Upper lobe of right lung (tissue), 1 donor: ENCODE data around the gene TIMM22. TPM values are rescaled to one million over a fixed set of nuclear protein-coding genes. Genes with fewer than 3 reads are reported as not detected.

Source experiments
- ATAC-seq: fragments of 200-7000 bp; cut with Tn5 transposase; one replicate; pipeline ENCODE4 v1.9.1; 2020; ENCODE audit warnings: mild to moderate bottlenecking, moderate library complexity
- DNase-seq: peaks from one replicate; pipeline ENCODE4 v3.0.0-alpha.2; 2020
- H3K27ac ChIP-seq: fragments of 200-600 bp; one replicate; pipeline ENCODE4 v1.8.0; 2022
- H3K27me3 ChIP-seq: fragments of 200-600 bp; one replicate; pipeline ENCODE4 v1.8.0; 2022; ENCODE audit warnings: mild to moderate bottlenecking
- H3K36me3 ChIP-seq: fragments of 200-600 bp; one replicate; pipeline ENCODE4 v1.8.0; 2022
- H3K4me1 ChIP-seq: fragments of 200-600 bp; one replicate; pipeline ENCODE4 v1.8.0; 2022
- H3K4me3 ChIP-seq: fragments of 200-600 bp; one replicate; pipeline ENCODE4 v1.8.0; 2022; ENCODE audit warnings: mild to moderate bottlenecking
- H3K9me3 ChIP-seq: fragments of 200-600 bp; one replicate; pipeline ENCODE4 v1.8.0; 2022
- CTCF ChIP-seq: fragments of 200-600 bp; IDR thresholded peaks from one replicate; pipeline ENCODE4 v1.8.0; 2022; ENCODE audit warnings: antibody characterized with exemption
- intact Hi-C: fragments of 100-400 bp; cut with DNase I; formaldehyde crosslinking; loops from one replicate; pipeline ENCODE4 v1.11.0; 2022
- total RNA-seq: library from RNA; stranded (reverse); fragmentation: NEBNext Ultra II Directional; extraction: Animal tissue kit (Norgen Biotek cat#: 25700); gene quantifications from one replicate; pipeline ENCODE4 v1.2.1, GENCODE V29; 2021
- donor health status: DM: no; HTN: yes; CAD: no; lungs with severe emphysema.

The TIMM22 gene
- total RNA-seq, 1 donor from 2014 or later: 10.7 TPM

DNA sequence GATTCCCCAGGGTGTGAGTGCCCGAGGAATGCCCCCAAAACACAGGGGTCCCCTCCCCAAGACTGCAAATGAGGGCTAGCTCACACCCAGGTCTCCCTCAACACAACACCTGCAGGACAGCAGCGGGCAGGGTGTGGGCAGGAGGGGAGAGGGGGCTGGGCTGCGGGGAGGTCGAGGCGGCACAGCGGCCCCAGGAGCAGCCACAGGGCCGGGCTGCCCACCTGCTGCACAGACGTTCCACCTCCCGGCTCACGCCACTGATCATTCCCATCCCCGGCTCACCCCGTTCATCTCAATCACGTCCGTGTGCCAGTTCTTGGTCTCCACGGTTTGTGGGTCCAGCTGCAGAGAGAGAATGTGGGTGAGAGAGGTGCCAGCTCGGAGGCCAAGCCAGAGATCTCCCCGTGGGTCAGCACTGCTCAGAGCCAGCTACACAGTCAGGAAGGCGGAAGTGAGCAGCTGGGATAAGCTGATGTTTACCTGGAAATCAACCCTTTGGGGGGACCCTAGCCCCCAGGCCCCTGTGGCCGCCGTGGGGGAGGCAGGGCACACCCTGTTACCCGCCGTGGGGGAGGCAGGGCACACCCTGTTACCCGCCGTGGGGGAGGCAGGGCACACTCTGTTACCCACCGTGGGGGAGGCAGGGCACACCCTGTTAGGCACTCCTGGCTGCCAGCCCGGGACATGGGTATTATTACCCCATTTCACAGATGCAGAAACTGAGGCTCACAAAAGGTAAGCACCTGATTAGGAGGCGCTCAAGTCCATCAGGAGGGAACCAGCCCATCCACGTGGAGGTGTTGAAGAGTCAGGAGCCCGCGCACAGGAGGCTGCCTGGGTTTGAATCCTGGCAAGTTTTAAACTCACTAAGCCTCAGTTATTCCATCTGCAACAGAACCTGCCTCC is 16.1 kb downstream of the TIMM22 start:
- peaks cover 48% of the 10 kb centered on the region for H3K36me3 ChIP-seq

GRCh38 chr17:1013729-1014090 is 16.8 kb downstream of the TIMM22 start:
- intact Hi-C loops: no loop called here

More for the DNA sequence above, 16.1 kb downstream of the TIMM22 start:
- intact Hi-C loops: no loop called here
- no peak overlapping the region for H3K27ac ChIP-seq
- ATAC-seq: no peak
- H3K4me3 ChIP-seq: no peak overlapping the region
- H3K9me3 ChIP-seq: no peaks in the 10 kb centered on the region
- DNase-seq: no peak
- TF ChIP-seq CTCF: no peak
- H3K4me1 ChIP-seq: no peaks in the 10 kb centered on the region
- no peaks in the 10 kb centered on the region for H3K27me3 ChIP-seq

DNA sequence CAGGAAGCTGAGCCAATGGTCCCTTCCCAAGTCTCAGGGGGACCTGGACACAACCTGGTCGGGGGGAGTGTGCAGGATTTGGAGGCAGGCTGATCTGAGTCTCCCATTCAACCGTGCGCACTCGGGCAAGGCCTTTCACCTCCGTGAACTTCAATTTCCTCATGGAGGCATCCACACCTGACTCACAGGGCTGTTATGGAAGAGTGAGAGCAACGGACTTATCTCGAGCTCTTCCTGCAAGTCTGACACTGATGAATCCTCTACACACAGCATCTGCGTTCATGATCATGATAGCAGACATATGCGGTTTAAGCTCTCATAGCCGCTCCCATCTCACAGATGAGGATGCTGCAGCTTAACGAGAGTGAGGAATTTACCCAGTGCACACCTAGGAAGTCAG is 21.6 kb downstream of the TIMM22 start:
- ATAC-seq (no peak), DNase-seq (no peak)
- Histone ChIP-seq H3K9me3 (no peaks in the 10 kb centered on the region), H3K27ac (no peak overlapping the region), H3K27me3 (no peaks in the 10 kb centered on the region), H3K4me1 (no peaks in the 10 kb centered on the region), H3K4me3 (no peak overlapping the region), H3K36me3 (no peaks in the 10 kb centered on the region)
- no peak for TF ChIP-seq CTCF
- intact Hi-C loops: no loop called here

More at GRCh38 chr17:1013729-1014090, 16.8 kb downstream of the TIMM22 start:
- Histone ChIP-seq H3K9me3 (no peaks in the 10 kb centered on the region), H3K4me3 (no peak overlapping the region), H3K4me1 (no peaks in the 10 kb centered on the region), H3K27me3 (no peaks in the 10 kb centered on the region), H3K27ac (no peak overlapping the region), H3K36me3 (peaks cover 42% of the 10 kb centered on the region)
- no peak for TF ChIP-seq CTCF
- DNase-seq (no peak), ATAC-seq (no peak)

GRCh38 chr17:1019451-1019850 is 22.5 kb downstream of the TIMM22 start:
- no peak for TF ChIP-seq CTCF
- H3K4me3 ChIP-seq: no peak overlapping the region
- H3K27me3 ChIP-seq: no peaks in the 10 kb centered on the region
- intact Hi-C loops: no loop called here
- no peak overlapping the region for H3K27ac ChIP-seq
- no peaks in the 10 kb centered on the region for H3K9me3 ChIP-seq
- H3K36me3 ChIP-seq: no peaks in the 10 kb centered on the region
- no peaks in the 10 kb centered on the region for H3K4me1 ChIP-seq
- DNase-seq (no peak), ATAC-seq (no peak)

- intact Hi-C loops: no loop called here
- DNase-seq: no peak
- Histone ChIP-seq H3K9me3 (no peaks in the 10 kb centered on the region), H3K36me3 (peaks cover 9% of the 10 kb centered on the region), H3K27ac (no peak overlapping the region), H3K27me3 (no peaks in the 10 kb centered on the region), H3K4me3 (no peak overlapping the region), H3K4me1 (no peaks in the 10 kb centered on the region)
- no peak for TF ChIP-seq CTCF
- peak; percentile 3 for ATAC-seq
Observed at GRCh38 chr17:1021147-1021546, 24.2 kb downstream of the TIMM22 start.
